IPS DF 19.7 (cell line): Measurements from ENCODE around the gene CFD.
"Not testable (repeated sequence)": the region's sequence is repeated elsewhere in the genome, so short reads cannot be mapped to it uniquely, and the experiment has no call there.

Experiments
- DNase-seq: peaks from one replicate; pipeline ENCODE4 v3.0.0-alpha.2; 2013; ENCODE audit warnings: low read depth, low spot score

CFD gene

DNA sequence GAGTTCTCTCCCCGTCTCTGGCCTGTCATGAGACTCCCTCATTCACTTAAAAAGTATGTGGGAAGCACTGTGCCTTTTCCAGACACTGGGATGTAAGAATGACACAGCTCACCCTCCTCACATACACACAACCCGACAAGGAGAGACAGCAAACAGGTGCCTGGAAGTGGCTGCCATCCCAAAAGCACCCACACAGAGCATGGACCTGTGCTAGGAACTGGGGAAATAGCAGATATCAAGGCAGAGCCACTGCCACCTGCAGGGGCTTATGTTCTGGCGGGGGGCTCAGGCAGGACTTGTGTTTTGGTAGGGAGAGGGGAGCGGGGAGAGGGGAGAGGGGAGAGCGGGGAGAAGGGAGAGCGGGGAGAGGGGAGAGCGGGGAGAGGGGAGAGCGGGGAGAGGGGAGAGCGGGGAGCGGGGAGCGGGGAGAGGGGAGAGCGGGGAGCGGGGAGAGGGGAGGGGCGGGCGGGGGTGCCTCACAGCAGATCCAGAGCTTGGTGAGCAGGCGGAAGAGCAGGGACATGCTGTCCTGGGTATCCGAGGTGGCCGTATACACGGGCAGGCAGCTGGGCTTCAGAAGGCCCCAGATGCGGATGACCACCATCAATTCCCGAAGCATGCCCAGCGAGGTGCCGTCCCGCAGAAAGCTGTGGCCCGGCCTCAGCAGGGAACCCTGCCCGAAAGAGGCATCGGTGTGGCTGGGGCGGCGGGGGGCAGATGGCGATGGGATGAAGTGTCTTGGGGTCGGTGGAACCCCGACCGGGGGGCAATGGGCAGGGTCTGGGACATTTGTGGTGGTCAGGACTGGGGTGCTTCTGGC is 12.2 kb downstream of the CFD start:
- no peak for DNase-seq

DNA sequence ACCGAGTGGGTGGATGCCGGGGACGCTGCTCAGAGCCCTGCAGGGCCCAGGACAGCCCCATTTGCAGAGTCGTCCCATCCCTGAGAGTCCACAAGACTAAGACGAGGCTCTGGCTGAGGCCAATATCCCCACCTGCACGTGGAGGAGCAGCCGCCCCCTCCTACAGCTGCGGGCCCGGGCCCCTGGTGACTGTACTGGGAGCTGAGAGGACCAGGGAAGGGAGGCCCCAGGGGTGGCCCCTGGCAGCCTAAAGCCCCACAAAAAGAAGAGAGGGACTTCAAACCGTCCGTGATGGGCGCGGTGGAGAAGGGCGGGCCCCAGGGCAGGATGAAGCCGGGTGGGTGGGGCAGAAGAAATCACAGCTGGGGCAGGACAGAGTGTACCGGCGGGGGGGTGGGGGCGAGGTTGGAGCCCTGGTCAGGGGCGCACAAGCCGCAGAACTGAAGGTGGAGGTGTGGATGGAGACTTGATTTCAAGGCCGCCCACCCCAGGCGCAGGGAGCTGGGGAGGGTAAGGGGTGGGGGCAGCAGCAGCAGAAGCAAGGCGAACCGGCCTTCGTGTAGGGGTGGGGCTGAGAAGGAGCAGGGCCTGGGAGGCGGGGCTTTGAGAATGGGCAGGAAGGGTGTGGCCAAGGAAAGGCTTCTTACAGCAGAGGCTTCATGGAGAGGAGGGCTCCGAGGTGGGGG is 12.9 kb downstream of the CFD start:
- no peak for DNase-seq

GRCh38 chr19:873084-873483 is 13.6 kb downstream of the CFD start:
- no peak for DNase-seq

DNA sequence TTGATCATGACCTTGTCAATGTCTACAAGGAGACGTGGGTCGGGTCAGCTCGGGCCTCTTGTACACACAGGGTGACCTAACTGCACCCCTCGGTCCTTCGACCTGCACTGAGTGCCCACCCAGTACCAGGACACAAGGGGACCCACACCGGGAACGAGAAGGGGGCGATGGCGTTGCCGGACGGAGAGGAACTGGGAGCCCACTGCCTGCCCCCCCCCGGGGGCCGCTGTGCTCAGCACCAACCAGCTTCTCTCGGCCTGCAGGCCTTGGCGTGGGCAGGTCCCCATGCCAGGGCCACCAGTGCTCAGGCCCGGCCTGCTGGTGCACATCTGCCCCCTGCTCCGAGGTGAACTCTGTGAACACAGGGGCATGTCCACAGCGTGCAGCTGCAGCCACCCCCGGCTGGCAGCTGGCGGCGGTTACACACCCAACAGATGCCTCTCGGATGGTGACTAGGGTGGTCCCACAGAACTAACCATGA is 14.1 kb downstream of the CFD start:
- DNase-seq, result no peak

- DNase-seq, result no peak
Observed at GRCh38 chr19:875265-875879, 15.9 kb downstream of the CFD start.

GRCh38 chr19:876089-876488 is 16.6 kb downstream of the CFD start:
- no peak for DNase-seq

DNA sequence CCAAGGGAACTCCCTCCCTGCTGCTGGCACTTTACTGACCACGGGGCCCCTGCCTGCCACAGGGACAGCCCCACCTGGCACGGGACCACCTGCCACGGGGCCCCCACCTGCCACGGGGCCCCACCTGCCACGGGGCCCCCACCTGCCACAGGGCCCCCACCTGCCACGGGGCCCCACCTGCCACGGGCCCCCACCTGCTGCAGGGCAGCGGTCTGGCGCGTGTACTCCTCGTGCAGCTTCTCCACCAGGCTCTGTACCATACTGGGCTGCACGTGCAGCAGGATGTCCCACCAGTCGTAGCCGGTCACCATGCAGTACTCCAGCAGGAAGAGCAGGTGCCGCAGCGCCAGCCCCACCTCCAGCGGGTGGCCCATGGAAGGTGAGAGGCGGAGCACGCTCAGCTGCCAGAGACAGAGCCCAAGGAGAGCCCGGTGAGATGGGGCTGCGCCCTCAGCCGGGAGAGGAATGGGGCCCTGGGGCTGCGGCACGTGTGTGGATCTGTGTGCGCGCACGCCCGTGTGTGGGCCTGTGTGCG is 17.4 kb downstream of the CFD start:
- DNase-seq, result no peak

- DNase-seq, result not testable (repeated sequence)
Observed at GRCh38 chr19:877992-878660, 18.7 kb downstream of the CFD start.

- DNase-seq, result not testable (repeated sequence)
Observed at GRCh38 chr19:878751-879561, 19.5 kb downstream of the CFD start.

- no peak for DNase-seq
Observed at GRCh38 chr19:879711-880438, 20.4 kb downstream of the CFD start.

GRCh38 chr19:881385-882071 is 22.1 kb downstream of the CFD start:
- no peak for DNase-seq

DNA sequence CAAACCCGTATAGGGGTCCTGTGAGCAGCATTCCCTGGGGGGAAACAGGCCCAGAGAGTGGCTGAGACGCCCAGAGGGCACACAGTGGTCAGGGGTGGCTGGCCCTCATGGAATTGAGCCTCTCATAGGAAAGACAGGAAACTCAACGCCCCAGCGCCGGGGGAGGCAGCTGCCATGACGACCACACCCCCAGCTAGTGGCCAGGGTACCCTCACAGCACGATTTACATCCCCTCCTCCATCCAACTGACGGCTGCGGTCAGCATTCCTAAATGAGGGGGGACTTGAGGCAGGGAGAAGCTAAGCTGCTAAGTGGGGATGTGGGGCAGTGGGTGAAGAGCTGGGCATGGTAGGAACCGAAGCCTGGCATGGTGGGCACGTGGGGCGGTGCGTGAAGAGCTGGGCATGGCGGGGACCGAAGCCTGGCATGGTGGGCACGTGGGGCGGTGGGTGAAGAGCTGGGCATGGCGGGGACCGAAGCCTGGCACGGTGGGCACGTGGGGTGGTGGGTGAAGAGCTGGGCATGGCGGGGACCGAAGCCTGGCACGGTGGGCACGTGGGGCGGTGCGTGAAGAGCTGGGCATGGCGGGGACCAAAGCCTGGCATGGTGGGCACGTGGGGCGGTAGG is 23.5 kb downstream of the CFD start:
- DNase-seq, result no peak

- no peak for DNase-seq
Observed at GRCh38 chr19:883661-884211, 24.3 kb downstream of the CFD start.

- no peak for DNase-seq
Observed at GRCh38 chr19:884420-885211, 25.2 kb downstream of the CFD start.

- DNase-seq, result no peak
Observed at GRCh38 chr19:885536-886224, 26.2 kb downstream of the CFD start.

GRCh38 chr19:887072-887471 is 27.6 kb downstream of the CFD start:
- no peak for DNase-seq

- no peak for DNase-seq
Observed at GRCh38 chr19:887599-887998, 28.1 kb downstream of the CFD start.
